HG02623 (cell line): ENCODE data around the gene LPIN3.

ENCODE experiments used
- ATAC-seq: cut with Tn5 transposase; IDR thresholded peaks from one replicate; pipeline ENCODE4 v1.9.1; 2021; ENCODE audit warnings: moderate library complexity; ENCODE audit not compliant: unreplicated experiment

LPIN3 gene

GRCh38 chr20:41390889-41391288 lies 50.3 kb downstream of the LPIN3 start:
- no peak for ATAC-seq

DNA sequence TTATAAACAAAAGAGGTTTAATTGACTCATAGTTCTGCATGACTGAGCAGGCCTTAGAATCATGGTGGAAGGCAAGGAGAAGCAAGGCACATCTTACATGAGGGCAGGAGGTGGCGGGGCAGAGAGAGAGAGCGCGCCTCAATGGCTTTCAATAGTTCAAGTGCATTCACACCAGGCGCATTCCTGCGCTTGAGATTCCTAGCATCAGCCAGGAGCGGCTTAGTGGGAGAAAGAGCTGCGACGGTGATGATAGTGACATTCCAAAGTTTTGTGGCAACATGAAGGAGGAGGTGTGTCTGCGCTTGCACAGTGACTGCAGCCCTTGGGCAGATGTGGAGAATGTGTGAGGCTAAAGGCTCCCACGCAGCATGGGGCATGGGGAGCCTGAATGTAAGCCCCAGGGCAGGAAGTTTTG lies 51.0 kb downstream of the LPIN3 start:
- ATAC-seq: no peak

DNA sequence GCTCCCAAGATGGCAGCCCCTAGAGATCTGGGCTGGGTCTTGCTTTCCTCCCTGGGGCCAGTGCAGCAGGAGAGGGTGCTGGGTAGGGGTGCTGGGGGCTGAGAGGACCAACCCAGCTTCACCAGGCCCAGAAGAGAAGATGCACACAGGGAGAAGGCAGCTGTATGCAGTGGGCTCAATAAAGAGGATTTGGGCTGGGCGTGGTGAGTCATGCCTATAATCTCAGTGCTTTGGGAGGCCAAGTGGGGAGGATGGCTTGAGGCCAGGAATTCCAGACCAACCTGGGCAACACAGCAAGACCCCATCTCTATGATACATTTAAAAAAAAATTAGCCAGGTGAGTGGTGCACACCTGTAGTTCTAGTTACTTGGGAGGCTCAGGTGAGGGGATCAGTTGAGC lies 51.7 kb downstream of the LPIN3 start:
- no peak for ATAC-seq

- no peak for ATAC-seq
Observed at GRCh38 chr20:41392871-41393704, 52.5 kb downstream of the LPIN3 start.

DNA sequence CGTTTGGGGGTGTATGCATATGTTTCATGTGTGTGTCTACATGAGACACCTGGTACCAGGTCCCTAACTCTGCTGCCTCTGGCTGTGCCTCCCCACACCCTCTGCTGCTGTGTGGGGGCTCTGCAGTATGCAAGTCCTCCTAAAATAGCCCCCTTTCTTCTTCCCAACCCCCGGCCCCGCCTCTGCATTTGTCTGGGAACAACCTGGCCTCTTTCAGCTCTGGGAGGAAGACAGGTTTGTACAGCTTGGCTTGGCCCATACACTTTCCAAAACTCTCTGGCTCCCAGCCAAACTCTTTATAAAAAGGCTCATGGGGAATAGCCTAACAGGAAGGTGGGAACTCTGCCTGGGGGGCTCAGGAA lies 53.1 kb downstream of the LPIN3 start:
- no peak for ATAC-seq

DNA sequence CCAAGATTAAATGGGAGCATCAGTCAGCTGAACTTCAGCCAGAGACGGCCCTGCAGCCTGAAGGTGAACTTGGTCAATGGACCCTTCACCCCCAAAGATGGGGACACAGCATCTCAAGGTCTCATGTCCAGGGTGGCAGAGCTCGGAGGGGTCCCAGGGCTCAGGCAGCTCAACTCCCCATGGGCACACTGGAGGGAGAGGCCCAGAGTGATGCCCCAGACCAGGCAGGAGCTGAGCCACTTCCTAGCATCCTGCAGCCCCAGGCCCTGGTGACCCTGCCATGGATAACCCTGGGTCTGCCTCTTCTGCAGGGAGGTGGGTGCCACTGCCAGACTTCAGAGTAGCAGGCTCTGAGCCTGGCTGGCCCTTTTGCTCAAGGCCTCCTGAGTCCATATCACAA lies 53.5 kb downstream of the LPIN3 start:
- ATAC-seq: no peak

DNA sequence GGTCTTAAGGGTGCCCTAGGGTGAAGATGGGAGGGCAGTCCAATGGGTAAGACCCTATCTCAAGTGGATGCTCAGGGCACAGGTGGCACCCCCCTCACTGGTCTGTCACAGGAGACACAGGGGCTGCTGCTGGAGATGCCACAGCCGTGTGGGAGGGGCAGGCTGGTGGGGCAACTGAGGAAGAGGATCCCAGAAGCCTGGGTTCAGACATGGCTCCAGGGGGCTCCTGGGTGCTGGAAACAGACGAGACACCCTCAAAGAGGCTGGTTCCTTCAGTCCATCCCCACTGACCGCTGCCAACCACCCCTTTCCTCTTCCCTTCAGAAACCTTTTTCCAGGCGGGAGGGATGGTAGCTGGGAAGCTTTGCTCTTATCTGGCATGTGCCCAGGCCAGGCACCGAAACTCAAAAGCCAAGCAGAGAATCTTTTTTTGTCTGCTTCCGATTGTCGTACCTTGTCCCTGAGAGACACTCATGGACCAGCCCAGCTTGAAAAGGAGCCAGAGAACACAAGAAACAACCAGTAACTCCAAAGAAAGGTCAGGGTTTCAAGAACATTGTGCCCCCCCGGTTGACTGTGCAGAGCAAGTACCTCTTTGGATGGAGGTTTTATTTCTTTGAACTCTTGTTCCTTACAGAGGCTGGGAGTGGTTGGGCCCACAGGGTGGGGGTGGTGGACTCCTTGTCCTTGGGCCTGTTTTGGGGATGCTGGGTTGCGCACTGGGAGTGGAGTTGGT lies 54.5 kb downstream of the LPIN3 start:
- no peak for ATAC-seq

- no peak for ATAC-seq
Observed at GRCh38 chr20:41395667-41396664, 55.3 kb downstream of the LPIN3 start.

DNA sequence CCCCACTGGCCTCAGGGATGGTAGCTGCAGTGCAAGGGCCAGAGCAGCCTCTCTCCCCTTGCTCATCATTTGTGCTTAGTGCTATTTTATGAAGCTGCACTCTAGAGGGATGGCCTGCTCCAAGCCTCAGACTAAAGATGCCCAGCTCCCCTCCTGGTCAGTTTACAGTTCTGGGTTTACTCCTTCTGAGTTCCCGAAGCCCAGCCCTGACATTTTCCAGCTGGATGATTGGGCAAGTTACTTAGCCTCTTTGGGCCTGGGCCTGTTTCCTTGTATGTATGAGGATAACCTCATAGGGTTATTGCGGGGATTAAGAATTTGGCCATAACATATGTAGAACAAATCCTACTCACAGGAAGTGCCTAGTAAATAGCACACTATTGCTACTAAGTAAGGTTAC lies 57.8 kb downstream of the LPIN3 start:
- ATAC-seq: no peak

DNA sequence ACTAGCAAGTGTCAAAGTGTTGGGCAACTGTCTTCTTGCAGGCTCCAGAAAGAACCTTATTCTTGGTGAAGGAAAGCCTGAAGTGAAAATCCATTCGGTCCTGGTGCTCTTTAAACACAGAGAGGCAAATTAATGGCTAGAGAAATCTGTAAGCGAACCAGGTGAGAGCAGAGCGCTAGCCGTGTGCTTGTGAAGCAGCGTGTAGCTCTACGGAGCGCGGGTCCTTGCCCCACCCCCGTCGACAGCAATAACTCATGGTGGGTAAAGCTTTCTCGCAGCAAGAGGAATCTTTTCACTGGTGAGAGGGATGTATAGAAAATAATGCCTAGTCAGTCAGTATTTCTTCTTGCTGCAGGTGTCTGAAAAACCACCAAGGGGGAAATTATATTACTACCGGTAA lies 63.0 kb downstream of the LPIN3 start:
- no peak for ATAC-seq

- ATAC-seq: no peak
Observed at GRCh38 chr20:41405436-41405835, 64.8 kb downstream of the LPIN3 start.

- ATAC-seq: no peak
Observed at GRCh38 chr20:41406353-41406752, 65.7 kb downstream of the LPIN3 start.

DNA sequence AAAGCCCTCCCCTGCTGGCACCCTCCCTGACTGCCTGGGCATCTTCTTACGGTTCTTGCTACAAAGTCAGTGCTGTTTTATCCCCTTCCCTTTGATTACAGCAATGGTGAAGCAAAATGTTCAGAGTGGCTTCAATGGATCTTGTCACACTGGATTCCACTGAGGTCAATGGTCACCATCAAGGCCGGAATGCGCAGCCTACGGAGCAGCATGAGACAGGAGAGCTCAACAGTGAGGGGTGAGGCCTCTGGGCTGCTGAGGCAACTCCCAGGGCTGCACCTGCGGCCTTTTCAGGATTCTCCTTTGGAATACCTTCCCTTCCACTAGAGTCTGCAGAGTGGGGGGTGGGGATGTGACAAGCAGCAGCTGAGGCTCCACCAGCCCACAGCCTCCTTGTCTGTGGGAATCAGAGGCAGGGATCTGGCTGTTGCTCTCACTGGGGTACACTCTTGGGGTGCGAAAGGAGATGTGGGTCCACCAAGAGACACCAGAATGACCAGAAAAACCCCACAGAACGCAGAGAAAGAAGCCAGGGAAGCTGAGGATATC lies 66.3 kb downstream of the LPIN3 start:
- no peak for ATAC-seq

GRCh38 chr20:41407607-41408006 lies 67.0 kb downstream of the LPIN3 start:
- ATAC-seq: no peak

DNA sequence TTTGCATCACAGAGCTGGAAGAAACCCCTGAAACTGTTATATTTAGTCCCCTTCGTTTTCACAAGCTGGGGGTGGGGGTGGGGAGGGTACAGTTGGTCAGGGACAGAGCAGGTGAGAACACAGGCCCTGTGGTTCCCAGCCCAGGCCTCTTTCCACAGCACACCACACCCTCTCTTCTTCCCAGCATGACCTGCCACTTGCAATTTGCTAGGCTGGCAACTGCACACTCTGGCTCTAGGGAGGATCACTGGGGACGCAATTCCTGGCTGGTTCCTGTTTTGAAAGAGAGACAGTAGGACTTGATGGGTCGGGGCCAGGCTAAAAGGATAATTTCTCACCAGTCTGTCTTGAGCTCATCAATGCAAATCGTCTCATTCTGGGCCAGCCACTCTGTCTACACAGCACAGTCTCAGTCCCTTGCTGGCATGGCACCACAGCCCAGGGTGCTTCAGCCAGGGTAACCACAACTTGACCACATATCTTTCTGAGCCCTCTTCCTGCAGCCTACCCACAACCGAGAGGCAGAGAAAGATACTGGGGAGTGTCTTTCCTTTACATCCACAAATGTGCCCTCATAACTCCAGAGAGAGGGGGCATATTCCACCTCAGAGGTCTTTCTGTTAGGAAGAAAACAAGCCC lies 67.7 kb downstream of the LPIN3 start:
- peak; percentile 74 for ATAC-seq

DNA sequence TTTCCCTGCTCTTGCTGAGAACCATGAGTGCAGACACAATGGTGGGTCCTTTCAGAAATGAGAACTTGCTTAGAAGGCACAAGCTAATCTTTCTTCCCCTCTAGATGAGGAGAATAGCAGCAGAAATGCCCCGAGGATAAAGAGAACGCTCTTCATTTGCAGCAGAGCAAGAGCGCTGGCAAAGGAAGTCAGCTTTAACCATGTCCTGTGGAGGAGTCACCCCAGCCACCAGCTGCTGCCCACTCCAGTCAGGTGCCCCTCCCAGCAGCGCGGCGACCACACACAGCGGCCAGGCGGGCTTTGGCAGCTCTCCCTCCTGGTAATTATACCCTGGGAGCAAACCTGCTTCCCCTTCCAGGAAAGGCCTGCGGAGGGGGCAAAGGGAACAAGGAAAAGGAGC lies 68.4 kb downstream of the LPIN3 start:
- ATAC-seq: no peak
